GM21447 (cell line): ENCODE results near the gene HOXD4.

Experiments
- ATAC-seq: cut with Tn5 transposase; IDR thresholded peaks from one replicate; pipeline ENCODE4 v1.9.1; 2021; ENCODE audit not compliant: unreplicated experiment

The HOXD4 gene

GRCh38 chr2:176187899-176188773 is 36.8 kb downstream of the HOXD4 start, which contains the start of gene HOXD1:
TSS of gene HOXD1 (plus strand) at chr2:176188668. CDS start at chr2:176188802, 134 bp downstream.
- ATAC-seq: no peak

DNA sequence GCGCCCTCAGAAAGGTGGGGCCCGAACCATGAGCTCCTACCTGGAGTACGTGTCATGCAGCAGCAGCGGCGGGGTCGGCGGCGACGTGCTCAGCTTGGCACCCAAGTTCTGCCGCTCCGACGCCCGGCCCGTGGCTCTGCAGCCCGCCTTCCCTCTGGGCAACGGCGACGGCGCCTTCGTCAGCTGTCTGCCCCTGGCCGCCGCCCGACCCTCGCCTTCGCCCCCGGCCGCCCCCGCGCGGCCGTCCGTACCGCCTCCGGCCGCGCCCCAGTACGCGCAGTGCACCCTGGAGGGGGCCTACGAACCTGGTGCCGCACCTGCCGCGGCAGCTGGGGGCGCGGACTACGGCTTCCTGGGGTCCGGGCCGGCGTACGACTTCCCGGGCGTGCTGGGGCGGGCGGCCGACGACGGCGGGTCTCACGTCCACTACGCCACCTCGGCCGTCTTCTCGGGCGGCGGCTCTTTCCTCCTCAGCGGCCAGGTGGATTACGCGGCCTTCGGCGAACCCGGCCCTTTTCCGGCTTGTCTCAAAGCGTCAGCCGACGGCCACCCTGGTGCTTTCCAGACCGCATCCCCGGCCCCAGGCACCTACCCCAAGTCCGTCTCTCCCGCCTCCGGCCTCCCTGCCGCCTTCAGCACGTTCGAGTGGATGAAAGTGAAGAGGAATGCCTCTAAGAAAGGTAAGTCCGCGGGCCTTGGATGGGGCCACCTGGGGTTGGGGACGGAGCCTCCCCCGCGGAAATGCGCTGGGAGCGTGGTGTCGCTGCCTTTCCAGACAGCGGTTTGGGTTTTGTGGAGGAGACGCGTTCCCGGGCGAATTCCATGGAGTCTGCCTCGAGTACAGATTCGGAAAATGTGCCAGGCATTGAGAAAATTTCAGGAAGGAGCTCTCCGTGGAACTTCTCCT is 37.7 kb downstream of the HOXD4 start:
- ATAC-seq: no peak

DNA sequence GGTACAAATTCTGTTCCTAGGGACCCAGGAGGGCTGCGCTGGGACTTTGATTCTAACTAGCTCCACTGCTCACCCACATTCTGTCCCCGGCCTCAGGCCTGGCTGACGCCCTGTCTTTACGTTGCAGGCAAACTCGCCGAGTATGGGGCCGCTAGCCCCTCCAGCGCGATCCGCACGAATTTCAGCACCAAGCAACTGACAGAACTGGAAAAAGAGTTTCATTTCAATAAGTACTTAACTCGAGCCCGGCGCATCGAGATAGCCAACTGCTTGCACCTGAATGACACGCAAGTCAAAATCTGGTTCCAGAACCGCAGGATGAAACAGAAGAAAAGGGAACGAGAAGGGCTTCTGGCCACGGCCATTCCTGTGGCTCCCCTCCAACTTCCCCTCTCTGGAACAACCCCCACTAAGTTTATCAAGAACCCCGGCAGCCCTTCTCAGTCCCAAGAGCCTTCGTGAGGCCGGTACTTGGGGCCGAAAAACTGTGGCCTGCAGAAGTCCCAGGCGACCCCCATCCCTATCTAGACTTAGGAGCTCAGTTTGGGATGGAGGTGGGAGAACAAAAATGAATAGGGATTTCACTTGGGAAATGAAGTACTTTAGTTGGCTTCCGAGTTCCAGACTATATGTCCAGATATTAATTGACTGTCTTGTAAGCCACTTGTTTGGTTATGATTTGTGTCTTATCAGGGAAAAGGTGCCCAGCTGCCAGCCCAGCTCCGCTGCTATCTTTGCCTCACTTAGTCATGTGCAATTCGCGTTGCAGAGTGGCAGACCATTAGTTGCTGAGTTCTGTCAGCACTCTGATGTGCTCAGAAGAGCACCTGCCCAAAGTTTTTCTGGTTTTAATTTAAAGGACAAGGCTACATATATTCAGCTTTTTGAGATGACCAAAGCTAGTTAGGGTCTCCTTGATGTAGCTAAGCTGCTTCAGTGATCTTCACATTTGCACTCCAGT is 38.6 kb downstream of the HOXD4 start:
- no peak for ATAC-seq

- no peak for ATAC-seq
These were observed 41.0 kb downstream of the HOXD4 start for GRCh38 chr2:176192351-176192750.

GRCh38 chr2:176193048-176193447 is 41.7 kb downstream of the HOXD4 start:
- ATAC-seq: no peak

- ATAC-seq: no peak
These were observed 48.6 kb downstream of the HOXD4 start for GRCh38 chr2:176199902-176200301.

- ATAC-seq: no peak
These were observed 49.6 kb downstream of the HOXD4 start for GRCh38 chr2:176200971-176201370.

GRCh38 chr2:176202491-176202890 is 51.1 kb downstream of the HOXD4 start:
- no peak for ATAC-seq
